Loucy (cell line): Measurements from ENCODE around the gene C5orf46.
"Not testable (repeated sequence)": the region's sequence is repeated elsewhere in the genome, so short reads cannot be mapped to it uniquely, and the experiment has no call there.

Source experiments
- EZH2phosphoT487 ChIP-seq: fragments of 200-600 bp; IDR thresholded peaks from 2 replicates; pipeline ENCODE4 v1.6.1; 2018; ENCODE audit warnings: antibody characterized with exemption, mild to moderate bottlenecking, moderate library complexity, borderline replicate concordance
- TF ChIP-seq, protein P1 (sequence below): fragments of 200-600 bp; sonication (generic); conservative IDR thresholded peaks from 2 replicates; pipeline ENCODE4 v1.5.1; 2014; ENCODE audit warnings: mild to moderate bottlenecking, antibody characterized with exemption, low read length

GRCh38 chr5:147872744-147873435 is 33.4 kb downstream of the C5orf46 start:
- TF ChIP-seq, protein P1, sequence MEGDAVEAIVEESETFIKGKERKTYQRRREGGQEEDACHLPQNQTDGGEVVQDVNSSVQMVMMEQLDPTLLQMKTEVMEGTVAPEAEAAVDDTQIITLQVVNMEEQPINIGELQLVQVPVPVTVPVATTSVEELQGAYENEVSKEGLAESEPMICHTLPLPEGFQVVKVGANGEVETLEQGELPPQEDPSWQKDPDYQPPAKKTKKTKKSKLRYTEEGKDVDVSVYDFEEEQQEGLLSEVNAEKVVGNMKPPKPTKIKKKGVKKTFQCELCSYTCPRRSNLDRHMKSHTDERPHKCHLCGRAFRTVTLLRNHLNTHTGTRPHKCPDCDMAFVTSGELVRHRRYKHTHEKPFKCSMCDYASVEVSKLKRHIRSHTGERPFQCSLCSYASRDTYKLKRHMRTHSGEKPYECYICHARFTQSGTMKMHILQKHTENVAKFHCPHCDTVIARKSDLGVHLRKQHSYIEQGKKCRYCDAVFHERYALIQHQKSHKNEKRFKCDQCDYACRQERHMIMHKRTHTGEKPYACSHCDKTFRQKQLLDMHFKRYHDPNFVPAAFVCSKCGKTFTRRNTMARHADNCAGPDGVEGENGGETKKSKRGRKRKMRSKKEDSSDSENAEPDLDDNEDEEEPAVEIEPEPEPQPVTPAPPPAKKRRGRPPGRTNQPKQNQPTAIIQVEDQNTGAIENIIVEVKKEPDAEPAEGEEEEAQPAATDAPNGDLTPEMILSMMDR: not testable (repeated sequence)
- TF ChIP-seq EZH2phosphoT487: not testable (repeated sequence)
